GM21390 (cell line): ENCODE data around the gene GNA12.

Experiments used
- ATAC-seq: cut with Tn5 transposase; IDR thresholded peaks from one replicate; pipeline ENCODE4 v1.9.1; 2021; ENCODE audit not compliant: unreplicated experiment

The GNA12 gene

GRCh38 chr7:2819161-2819953 lies 24.8 kb downstream of the GNA12 start:
- ATAC-seq: no peak

- no peak for ATAC-seq
Measured at GRCh38 chr7:2818653-2819052, 25.5 kb downstream of the GNA12 start.

GRCh38 chr7:2818121-2818520 lies 26.0 kb downstream of the GNA12 start:
- no peak for ATAC-seq

GRCh38 chr7:2817456-2817855 lies 26.7 kb downstream of the GNA12 start:
- no peak for ATAC-seq

- no peak for ATAC-seq
Measured at GRCh38 chr7:2815875-2816245, 28.2 kb downstream of the GNA12 start.

- no peak for ATAC-seq
Measured at GRCh38 chr7:2814946-2815874, 28.9 kb downstream of the GNA12 start.

- no peak for ATAC-seq
Measured at GRCh38 chr7:2814186-2814945, 29.7 kb downstream of the GNA12 start.

GRCh38 chr7:2813350-2814185 lies 30.5 kb downstream of the GNA12 start:
- ATAC-seq: no peak

GRCh38 chr7:2812831-2813230 lies 31.3 kb downstream of the GNA12 start:
- no peak for ATAC-seq

GRCh38 chr7:2812114-2812487 lies 32.0 kb downstream of the GNA12 start:
- no peak for ATAC-seq

GRCh38 chr7:2811476-2812113 lies 32.5 kb downstream of the GNA12 start:
- ATAC-seq: no peak

GRCh38 chr7:2810682-2811415 lies 33.3 kb downstream of the GNA12 start:
- no peak for ATAC-seq

- ATAC-seq: no peak
Measured at GRCh38 chr7:2809903-2810625, 34.0 kb downstream of the GNA12 start.

GRCh38 chr7:2808891-2809665 lies 35.0 kb downstream of the GNA12 start:
- no peak for ATAC-seq

GRCh38 chr7:2807845-2808772 lies 36.0 kb downstream of the GNA12 start:
- peak; percentile 84 for ATAC-seq

- no peak for ATAC-seq
Measured at GRCh38 chr7:2807460-2807844, 36.7 kb downstream of the GNA12 start.

GRCh38 chr7:2806571-2806970 lies 37.5 kb downstream of the GNA12 start:
- ATAC-seq: no peak
